NCI-H2171 (cell line): ENCODE data around the gene ANKRD35.
"Not testable (repeated sequence)": the region's sequence is repeated elsewhere in the genome, so short reads cannot be mapped to it uniquely, and the experiment has no call there.

ENCODE experiments used
- DNase-seq: peaks from one replicate; lab custom pipeline; 2025; lab: John Stamatoyannopoulos, UW

ANKRD35 gene

GRCh38 chr1:145885738-145886287 is at the start of gene ANKRD35:
Gene ANKRD35 (minus strand): TSS chr1:145885866. CDS start chr1:145885758, 108 bp downstream.
- DNase-seq = peak; percentile 71

- DNase-seq = not testable (repeated sequence)
Observed at GRCh38 chr1:145932522-145933009, 46.9 kb upstream of the ANKRD35 start.

- no peak for DNase-seq
Observed at GRCh38 chr1:145927916-145928643, 42.4 kb upstream of the ANKRD35 start.

- DNase-seq = peak; percentile 96
Observed at GRCh38 chr1:145927063-145927886, 41.6 kb upstream of the ANKRD35 start, which contains the start of gene RBM8A. Gene RBM8A (minus strand): TSS chr1:145927484. CDS start chr1:145927426, 58 bp downstream.

- no peak for DNase-seq
Observed at GRCh38 chr1:145926686-145927062, 41.0 kb upstream of the ANKRD35 start.

GRCh38 chr1:145922266-145922665 is 36.6 kb upstream of the ANKRD35 start:
- no peak for DNase-seq

GRCh38 chr1:145920297-145920696 is 34.6 kb upstream of the ANKRD35 start:
- not testable (repeated sequence) for DNase-seq

GRCh38 chr1:145918992-145919939 is 33.6 kb upstream of the ANKRD35 start:
- no peak for DNase-seq

GRCh38 chr1:145918144-145918991 is 32.7 kb upstream of the ANKRD35 start, which contains the start of gene PEX11B:
Gene PEX11B (minus strand): TSS chr1:145918717. CDS start chr1:145918688, 29 bp downstream.
- DNase-seq = peak; percentile 95

- no peak for DNase-seq
Observed at GRCh38 chr1:145917595-145917994, 31.9 kb upstream of the ANKRD35 start.

GRCh38 chr1:145916745-145917144 is 31.1 kb upstream of the ANKRD35 start:
- DNase-seq = no peak

- no peak for DNase-seq
Observed at GRCh38 chr1:145912128-145912641, 26.5 kb upstream of the ANKRD35 start.

- DNase-seq = no peak
Observed at GRCh38 chr1:145908653-145909052, 23.0 kb upstream of the ANKRD35 start.

- DNase-seq = no peak
Observed at GRCh38 chr1:145906954-145907753, 21.5 kb upstream of the ANKRD35 start.

GRCh38 chr1:145901312-145902021 is 15.8 kb upstream of the ANKRD35 start:
- DNase-seq = no peak

GRCh38 chr1:145898756-145899155 is 13.1 kb upstream of the ANKRD35 start:
- no peak for DNase-seq

GRCh38 chr1:145897969-145898368 is 12.3 kb upstream of the ANKRD35 start:
- no peak for DNase-seq

- DNase-seq = no peak
Observed at GRCh38 chr1:145895471-145895870, 9.8 kb upstream of the ANKRD35 start.
